GM19328 (cell line): ENCODE data around the gene ZBED5.
"Not testable (repeated sequence)": the region's sequence is repeated elsewhere in the genome, so short reads cannot be mapped to it uniquely, and the experiment has no call there.

Experiments used
- ATAC-seq: cut with Tn5 transposase; IDR thresholded peaks from one replicate; pipeline ENCODE4 v1.9.1; 2021; ENCODE audit warnings: mild to moderate bottlenecking, moderate library complexity; ENCODE audit not compliant: unreplicated experiment

Gene ZBED5

DNA sequence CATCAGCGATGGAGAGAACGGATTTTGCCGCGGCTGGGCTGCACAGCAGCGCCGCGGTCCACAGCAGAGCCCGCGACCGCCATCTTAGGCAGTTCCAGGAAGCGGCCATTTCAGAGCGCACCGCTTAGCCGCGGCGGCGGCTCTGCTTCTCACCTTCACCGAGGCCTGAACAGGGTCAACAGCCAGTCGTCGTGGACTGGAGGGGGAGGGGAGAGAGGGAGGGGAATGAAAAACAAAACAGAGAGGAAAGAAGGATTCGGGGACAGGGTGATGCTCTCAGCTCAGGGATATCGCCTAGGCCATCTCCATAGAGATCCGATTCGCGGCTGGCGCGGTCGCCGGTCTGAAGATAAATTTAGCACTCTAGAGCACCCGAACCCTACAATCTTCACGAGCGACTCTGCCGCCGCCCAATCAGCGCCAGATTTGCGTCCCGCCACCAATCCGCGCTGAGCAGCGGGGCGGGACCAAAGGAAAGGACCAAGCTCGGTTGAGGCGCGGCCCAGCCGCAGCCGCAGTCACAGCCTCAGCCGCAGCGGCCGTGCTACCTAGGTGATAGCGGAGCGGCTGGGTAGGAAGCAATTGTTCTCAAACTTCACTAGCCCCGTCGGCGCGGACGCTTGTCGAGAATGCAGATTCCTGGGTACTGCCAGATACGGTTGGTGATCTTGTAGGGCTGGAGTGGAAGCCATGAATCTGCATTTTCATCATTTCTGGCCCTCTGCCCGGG is at the start of gene ZBED5:
TSS of gene ZBED5 (minus strand) at position 345 of the 730 bp plus-strand sequence. CDS start 3,108 bp downstream, outside the sequence.
- ATAC-seq = peak; percentile 87

DNA sequence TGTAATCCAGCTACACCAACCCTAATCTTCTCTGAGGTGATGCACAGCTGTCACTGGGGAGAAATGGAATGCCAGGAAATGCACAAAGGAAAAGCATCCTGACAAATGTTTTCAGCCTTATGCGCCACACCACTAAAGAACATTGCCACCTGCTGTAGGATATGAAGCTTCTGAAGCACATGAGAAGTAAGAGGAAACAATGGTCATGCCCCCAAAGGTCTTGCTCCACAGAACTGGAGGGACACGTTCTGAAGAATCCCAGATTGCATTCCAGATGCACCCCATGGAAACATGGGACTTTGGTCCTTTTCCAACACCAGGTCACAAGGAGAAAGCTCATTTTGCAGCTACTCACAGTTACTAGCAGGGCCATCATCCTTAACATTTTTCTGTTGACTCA is 48.7 kb upstream of the ZBED5 start:
- no peak for ATAC-seq

DNA sequence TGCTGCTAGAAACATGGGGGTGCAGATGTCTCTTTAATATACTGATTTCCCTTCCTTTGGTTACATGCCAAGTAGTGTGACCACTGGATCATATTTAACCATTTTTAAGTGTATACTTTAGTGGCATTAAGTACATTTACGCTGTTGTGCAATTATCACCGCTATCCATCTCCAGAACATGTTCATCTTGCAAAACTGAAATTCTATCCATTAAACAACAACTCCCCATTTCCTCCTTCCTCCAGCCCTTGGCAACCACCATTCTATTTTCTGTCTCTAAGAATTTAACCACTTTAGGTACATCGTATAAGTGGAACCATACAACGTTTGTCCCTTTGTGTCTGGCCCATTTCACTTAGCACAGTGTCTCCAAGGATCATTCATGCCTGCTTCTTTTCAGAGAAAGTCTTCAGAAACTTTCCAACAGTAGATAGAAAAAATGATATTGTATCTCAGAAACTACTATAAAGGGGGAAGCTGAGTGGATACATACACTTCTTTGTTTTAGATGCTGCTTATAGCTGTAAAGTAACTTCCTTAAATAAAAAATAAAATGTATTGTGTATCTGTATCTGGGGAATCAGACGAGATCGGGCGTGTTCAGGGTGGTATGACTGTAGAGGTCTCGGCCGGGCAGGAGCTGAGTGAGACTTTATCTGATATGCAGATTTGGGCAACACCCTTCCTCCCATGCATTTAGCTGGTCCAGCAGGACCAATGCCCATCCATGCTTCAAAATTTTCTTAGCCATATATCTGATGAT is 44.6 kb upstream of the ZBED5 start:
- no peak for ATAC-seq

DNA sequence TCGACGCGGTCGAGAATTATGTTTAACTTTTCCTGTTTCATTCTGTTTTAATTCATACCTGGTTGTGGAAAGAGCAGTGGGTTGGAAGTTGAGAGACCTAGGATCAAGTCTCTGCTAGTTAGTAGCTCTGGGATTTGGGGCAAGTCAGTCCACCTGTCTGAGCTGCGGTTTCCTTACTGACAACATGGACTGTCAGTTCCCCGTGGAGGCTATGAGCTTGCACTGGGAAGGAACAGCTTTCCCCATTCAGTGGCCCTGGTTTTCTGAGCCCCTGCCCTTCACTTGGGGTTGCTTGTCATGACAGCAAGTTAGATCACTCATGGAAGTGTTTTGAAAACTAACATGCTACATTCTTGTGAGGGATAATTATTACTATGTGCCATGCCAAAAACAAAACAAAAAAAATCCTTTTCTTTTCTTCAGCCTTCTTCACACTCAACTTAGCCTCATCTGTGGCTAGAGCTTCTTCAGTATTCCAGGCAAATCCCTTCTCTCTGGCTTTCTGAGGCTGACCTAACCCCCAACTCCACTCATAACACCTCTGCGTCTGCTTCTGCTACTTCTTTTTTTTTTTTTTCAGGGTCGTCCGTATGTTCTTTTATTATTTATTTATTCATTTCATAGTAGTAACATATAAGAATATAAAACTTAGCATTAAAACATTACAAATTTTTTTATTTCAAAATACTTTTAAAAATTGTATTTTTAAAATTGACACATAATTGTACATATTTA is 43.0 kb upstream of the ZBED5 start:
- ATAC-seq = no peak

DNA sequence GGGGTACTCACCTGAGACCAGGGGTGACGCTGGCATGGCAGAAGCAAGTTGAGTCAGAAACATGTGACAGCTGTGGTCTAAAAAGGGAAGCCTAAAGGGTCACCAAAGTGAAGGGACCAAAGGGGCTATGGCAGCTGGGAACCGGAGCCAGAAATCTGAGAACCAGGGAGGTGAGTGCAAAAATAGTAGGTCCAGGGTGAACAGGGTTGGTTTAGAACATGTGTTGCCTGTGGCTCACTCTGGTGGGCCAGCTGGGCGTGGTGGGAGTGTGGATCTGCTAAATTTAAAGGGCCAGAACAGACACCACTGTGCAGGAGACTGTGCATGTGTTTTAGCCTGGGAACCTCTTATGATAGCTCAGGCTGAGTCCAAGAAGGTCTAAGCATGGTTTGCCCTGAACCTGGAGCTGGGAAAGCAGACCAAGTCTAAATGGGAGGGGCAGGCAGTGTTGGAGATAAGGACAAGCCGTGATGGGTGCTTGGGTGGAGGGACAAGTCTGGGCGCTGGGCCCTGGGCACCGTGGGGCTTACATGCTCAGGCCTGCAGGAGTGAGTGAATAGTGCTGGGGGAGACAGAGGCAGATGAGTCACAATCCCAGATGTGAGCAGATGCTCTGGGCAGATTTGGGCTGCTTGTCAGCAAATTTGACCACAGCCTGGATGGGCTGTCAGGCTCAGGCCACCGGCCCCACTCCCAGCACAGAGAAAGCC is 41.4 kb upstream of the ZBED5 start:
- ATAC-seq = no peak

DNA sequence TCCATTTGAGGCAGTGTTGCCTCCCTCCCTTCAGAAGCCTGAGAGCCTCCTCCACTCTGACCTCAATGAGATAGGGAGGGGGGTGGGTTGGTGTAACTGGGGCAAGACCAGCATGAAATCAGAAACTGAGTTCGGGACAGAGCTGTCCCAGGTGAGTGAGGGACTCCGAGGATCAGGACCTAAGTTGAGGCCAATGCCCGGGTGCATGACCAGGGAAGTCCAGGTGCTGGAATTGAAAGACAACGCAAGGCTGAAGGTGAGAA is 40.8 kb upstream of the ZBED5 start:
- no peak for ATAC-seq

DNA sequence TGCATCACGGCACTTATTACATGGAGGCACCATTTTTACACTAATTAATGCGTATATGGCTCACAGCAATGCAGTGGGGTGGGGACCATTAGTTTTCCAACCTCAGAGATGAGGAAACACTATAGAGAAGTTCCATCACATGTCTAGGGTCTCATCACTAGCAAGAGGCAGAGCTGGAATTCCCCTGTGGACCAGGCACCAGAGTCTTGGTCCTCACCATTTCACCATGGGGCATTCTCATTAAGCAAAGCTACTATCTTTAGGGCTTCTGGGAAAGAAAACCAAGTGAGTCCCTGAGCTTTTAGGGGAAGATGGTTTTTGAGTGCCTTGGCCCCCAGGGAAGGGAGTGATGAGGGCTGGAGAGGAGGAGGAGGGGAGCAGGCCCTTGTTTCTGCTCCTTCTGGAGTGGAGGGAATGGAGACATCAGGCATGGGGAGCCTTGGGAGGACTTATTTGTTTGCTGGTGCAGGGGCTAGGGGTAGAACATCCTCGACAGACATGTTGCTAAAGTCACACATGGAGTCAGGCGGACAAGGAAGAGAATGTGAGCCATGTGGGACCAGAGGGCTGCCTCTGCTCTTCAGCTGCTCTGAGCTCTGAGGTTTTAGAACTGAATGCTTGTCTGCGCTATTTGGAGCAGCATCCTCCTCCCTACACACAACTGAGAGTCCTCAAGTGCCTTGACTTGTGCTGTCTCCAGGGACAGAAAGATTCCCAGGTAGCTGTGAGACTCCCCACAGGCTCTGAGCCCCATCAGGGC is 40.3 kb upstream of the ZBED5 start:
- no peak for ATAC-seq

DNA sequence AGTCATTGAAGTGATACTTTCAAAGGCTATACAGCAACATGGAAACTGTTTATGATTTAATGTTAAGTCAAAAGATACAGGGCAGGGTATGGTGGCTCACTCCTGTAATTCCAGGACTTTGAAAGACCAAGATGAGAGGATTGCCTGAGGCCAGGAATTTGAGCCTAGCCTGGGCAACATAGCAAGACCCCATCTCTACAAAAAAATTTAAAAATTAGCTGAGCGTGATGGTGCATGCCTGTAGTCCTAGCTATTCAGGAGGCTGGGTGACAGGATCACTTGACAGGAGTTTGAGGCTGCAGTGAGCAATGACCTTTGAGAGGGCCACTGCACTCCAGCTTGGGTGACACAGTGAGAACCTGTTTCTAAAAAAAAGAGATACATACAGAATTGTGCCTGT is 39.3 kb upstream of the ZBED5 start:
- no peak for ATAC-seq

DNA sequence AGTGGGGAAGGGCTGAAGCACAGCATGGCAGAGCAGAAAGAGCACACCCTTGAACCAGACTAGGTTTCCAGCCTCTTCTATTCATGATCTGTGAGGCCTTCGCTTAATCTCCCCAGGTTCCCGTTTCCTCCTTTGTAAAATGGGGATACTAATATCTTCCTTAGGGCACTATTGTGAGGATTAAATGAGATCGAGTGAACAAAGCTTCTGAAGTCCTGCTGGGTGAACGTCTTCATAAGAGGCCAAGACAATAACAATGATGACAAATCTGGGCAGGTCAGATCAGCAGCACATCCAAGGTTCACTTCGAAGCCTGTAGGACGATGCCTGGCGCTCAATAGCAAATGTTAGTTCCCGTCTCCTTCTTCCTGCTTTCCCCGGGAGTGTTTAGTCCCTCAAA is 38.6 kb upstream of the ZBED5 start:
- no peak for ATAC-seq

DNA sequence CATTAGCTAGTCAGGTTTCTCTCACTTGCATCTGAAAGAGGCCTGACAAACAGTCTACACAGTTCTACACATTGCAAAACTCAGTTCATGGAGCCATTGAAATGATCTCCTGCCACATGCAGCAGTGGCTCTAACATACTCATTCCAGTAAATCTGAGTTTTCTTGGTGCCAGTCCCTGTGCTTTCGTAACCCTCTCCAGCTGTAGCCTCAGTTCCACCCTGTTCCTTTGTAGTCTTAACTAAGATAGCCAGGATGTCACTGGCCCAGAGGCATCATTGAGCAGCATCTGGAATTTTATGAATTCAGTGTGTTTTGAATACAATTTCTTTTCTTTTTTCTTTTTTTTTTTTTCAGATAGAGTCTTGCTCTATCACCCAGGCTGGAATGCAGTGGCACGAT is 37.4 kb upstream of the ZBED5 start:
- no peak for ATAC-seq

DNA sequence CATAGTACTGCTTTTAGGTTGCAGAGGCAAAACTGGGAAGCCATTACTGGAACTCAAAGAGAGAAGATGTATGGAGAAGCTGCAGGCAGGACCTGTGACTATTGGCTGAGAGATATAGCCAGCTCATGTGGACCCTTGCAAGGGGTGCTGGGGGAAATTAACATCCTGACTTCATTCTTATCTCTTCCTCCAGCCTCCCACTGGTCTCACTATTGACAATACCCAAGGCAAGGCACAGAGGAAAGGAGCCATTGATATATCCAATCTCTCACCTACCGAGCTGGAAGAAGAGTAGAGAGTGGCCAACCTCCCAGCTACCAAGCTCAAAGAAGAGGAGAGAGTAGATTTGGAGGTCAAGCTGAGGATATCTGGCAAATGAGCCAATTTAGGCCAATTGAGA is 36.8 kb upstream of the ZBED5 start:
- ATAC-seq = no peak

DNA sequence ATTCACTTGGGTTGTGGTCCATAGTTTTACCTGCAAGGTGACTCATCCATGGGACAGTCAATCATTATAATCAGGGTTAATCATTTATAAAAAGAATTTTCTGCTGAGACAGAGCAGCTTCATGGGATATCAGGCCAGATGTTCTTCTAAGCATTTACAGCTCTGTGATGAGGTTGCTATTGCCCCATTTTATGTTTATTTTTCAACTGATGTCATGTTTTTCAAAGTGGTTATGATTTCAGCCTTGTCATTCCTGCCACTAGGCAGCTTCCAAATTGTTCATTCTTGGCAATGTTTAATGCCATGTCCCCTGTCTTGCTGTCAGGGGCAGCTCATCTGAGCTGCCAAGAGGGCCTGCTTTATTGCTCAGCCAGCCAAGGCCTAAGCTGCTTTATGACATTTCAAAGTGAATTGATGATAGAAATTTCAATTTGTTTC is 35.9 kb upstream of the ZBED5 start:
- no peak for ATAC-seq

DNA sequence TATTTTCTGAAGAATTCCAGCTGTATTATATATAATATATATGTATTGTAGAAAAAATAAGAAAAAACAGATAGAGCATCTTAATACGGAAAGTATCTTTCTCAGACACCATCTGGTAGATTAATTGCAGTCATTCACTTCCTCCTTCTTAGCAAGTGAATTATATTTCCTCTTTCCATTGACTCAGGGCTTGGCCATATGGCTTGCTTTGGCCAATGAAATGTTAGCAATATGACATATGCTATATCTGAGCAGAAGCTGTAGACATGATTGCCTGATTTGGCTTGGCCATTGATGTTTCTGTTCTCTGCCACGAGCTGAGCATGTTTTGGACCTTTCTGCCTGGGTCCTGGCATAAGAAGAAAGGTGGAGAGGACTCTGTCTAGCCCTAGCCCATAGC is 34.4 kb upstream of the ZBED5 start:
- no peak for ATAC-seq

DNA sequence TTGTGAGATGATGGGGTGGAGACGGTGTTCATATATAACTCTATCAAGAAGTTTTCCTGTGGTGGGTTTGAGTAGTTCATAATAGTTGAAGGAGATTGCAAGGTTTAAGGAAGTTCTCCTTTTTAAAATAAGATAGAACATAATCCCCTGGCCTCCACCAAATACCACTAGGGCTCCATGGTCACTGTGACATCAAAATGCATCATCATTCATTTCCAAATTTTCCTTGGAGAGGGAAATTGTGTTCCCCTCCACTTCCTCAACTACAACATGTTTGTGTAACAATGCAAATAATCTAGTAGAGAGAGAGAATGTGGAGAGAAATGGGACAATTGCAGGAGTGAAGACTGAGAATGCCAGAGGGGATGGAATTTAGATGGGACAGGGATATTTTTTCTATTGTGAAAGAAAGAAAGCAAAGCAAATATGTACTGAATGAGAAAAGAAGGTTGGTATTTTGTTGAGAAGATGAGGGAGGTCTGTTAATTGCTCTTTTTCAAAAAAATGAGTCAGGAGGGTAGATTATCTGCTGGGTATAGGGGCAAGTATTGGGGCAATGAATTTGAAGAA is 33.4 kb upstream of the ZBED5 start:
- ATAC-seq = no peak

DNA sequence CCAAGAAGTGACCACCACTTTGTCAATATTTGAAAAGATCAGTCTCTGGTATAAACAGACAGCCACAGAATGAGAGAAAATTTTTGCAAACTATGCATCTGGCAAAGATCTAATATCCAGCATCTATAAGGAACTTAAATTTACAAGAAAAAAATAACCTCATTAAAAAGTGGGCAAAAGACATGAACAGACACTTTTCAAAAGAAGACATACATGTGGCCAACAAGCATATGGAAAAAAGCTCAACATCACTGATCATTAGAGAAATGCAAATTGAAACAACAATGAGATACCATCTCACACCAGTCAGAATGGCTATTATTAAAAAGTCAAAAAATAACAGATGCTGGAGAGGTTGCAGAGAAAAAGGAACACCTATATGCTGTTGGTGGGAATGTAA is 32.2 kb upstream of the ZBED5 start:
- ATAC-seq = not testable (repeated sequence)

DNA sequence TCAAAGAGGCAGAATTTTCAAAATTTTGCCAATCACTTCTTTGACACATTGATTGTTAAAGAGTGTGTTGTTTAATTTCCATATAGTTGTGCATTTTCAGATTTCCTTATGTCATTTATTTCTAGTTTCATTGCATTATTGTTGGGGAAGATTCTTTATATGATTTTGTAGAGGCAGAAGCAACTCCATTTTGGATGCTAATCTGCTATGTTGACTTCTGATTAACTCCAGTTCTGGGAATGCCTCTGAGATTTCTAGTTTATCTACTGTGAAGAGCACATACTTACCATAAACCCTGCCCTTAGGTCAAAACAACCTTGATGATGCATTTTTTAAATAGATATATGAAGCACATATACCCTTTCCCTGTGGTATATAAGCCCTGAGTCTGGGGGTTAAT is 29.5 kb upstream of the ZBED5 start:
- no peak for ATAC-seq

DNA sequence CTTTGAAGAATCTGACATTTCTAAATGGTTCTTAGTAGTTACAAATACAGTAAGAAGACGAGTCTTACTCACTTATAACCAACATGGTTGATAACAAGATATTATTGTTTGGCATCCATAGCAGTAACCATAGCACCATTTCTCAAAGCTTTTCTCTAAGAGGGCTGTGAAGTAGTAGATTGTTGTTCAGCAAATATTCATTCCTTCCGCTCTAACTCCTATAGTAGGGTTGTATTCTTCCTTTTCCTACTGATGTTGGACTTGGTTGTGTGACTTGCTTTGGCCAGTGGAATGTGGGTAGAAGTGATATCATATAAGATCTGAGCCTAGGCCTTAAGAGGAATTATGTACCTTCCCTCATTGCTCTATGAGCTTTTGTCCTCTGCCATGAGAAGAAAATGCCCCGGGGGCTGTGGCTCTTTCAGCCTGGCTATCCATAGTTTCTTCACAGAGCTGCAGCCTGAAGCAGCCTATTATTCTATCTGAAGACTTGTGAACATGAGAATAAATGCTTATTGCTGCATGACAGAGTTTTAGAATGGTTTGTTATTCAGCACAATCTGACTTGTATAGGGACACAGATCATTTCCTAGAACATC is 28.9 kb upstream of the ZBED5 start:
- no peak for ATAC-seq

DNA sequence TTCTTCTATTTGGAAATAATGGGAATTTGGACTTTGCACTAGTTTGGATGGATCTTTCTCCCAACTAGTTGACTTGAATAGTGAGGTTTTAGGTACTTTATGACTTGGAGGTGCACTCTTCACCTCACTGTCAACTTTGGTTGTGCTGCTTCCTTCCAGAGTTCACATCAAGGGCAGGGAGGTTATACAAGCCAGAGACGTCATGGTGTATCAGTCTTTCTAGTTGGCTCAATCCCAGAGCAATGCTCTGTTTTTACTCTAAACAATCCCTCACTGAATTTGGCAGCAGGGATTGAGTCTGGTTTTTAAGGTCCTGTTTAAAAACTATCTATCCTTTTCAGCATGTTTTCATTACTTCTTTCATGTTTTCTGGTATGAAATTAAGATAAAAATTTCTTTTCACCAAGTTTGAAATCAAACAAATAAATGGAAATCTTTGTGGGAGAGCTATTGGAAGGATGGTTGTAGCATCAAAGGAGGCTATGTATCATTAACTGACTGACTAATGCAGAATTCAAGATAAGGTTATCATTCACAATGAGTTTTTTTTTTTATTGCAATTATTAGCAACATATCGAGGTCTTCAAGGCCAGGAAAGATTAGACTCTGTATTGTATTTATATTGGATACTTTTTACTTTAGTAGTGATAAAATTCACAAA is 28.0 kb upstream of the ZBED5 start:
- ATAC-seq = no peak

DNA sequence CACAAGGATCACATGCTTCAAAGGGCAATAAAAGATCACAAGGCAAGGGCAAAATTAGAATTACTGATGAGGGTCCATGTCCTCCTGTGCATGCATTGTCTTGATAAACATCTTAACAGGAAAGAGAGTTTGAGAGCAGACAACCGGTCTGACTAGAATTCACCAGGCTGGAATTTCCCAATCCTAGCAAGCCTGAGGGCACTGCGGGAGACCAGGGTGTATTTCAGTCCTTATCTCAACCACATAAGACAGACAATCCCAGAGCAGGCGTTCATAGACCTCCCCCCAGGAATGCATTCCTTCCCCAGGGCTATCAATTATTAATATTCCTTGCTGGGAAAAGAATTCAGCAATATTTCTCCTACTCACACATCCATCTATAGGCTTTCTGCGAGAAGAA is 26.4 kb upstream of the ZBED5 start:
- ATAC-seq = not testable (repeated sequence)
